ENCODE data around the gene RFX3. TPM values are rescaled to one million over a fixed set of nuclear protein-coding genes. Genes with fewer than 3 reads are reported as not detected.

The RFX3 gene
- total RNA-seq, 1 experiment from 2014 or later: 3.7 TPM

DNA sequence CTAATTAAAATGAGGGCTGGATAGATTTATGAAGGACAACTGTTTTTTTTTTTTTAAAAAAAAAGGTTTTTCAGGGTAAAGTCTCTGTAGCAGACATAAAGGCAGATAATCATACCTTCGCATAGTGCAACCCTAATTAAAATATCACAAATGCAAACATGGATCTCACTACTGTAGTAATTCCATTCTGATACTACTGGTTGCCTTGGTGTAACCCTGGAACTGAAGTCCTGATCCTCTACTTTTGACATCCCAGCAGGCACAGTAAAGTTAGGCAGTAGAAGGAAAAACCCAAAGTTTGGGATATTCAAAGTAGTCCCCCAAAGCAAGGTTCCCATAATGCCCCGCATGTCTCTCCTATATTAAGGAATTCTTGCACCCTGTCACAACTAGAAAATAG is 19.6 kb downstream of the RFX3 start:
- H3K27me3 ChIP-seq (ENCODE audit: control insufficient read depth, insufficient read depth, low read length): no peaks in the 10 kb centered on the region
- no peaks in the 10 kb centered on the region for H3K36me3 ChIP-seq (replicated peaks; ENCODE audit: control insufficient read depth, insufficient read depth, low read length)
- no peak overlapping the region for H3K4me3 ChIP-seq (ENCODE audit: insufficient read depth, low read depth, low read length)
- no peak for DNase-seq

DNA sequence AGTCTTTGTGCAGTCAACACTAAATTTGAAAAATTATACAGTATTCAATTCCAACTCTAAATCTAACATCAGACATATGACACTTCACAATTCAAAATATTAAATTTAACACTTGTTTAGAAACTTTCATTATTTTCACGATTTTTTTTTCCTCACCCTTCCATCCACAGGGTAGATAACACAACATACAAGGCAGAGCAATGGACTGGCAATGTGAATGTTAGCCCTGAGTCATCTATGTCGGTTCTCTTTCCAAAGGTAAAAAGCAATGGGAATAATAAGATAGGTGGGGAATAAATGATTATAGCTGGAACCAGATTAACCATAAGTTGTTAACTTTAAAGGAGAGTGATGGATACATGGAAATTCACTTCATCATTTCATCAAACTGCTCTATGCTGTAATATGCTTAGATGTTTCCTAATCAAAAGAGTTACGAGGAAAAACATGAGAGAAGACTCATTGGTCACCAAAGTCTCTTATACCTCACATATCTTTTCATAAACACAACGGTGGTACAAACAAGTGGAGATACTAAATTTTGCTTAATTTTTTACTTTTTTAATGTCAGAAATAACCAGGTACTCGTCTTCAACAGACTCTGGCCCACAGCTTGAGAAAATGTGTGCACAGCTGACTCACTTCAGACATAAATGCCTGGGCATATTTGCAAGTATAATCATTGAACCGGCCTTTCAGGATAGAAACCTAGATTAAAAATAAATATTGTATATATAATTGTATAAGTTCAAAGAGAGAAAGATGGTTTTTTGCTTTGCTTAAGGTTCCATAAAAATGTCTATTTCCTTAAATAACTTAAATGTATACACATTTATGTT is 23.0 kb downstream of the RFX3 start:
- no peak for DNase-seq
- no peaks in the 10 kb centered on the region for H3K27me3 ChIP-seq (ENCODE audit: control insufficient read depth, insufficient read depth, low read length)
- no peak overlapping the region for H3K4me3 ChIP-seq (ENCODE audit: insufficient read depth, low read depth, low read length)
- no peaks in the 10 kb centered on the region for H3K36me3 ChIP-seq (replicated peaks; ENCODE audit: control insufficient read depth, insufficient read depth, low read length)

DNA sequence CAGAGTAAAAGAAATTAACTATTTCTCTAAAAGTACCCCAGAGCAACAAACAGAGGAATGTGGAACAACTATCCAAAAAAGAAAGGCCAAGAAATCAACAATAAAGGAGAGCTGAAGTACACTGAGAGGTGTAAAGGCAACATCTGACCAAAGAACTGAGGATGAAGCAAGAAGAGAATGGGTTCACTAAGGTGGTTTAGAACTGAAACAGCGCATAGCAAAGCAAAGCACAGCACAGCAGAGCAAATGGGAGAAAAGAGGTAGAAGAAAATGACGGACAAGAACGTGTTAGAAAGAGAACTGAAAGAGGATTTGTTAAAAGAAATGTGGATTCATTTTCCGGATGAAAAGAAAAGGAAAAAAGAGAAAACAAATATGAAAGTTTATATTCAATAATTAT is 25.8 kb downstream of the RFX3 start:
- no peaks in the 10 kb centered on the region for H3K27me3 ChIP-seq (ENCODE audit: control insufficient read depth, insufficient read depth, low read length)
- no peak overlapping the region for H3K4me3 ChIP-seq (ENCODE audit: insufficient read depth, low read depth, low read length)
- no peaks in the 10 kb centered on the region for H3K36me3 ChIP-seq (replicated peaks; ENCODE audit: control insufficient read depth, insufficient read depth, low read length)
- no peak for DNase-seq

DNA sequence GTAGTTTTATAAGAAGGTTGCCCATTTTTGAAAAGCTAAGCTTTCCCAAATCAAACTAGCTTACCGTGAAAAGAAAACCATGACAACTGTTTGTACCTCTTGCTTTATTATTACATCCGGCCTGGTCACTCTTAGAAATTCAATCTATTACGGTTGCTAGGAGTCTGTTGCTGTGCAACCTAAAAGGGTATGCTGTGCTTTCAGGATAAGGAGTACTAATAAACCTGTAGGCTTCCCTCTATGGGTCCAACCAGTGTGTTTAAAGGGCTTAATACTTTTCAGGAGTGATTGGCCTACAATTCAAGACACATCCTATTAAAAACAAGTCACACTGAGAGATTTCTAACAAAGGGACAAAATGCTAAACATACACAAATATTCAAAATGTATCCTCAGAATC is 27.1 kb downstream of the RFX3 start:
- no peak for DNase-seq
- Histone ChIP-seq H3K27me3 (ENCODE audit: control insufficient read depth, insufficient read depth, low read length) (no peaks in the 10 kb centered on the region), H3K36me3 (replicated peaks; ENCODE audit: control insufficient read depth, insufficient read depth, low read length) (no peaks in the 10 kb centered on the region), H3K4me3 (ENCODE audit: insufficient read depth, low read depth, low read length) (no peak overlapping the region)

DNA sequence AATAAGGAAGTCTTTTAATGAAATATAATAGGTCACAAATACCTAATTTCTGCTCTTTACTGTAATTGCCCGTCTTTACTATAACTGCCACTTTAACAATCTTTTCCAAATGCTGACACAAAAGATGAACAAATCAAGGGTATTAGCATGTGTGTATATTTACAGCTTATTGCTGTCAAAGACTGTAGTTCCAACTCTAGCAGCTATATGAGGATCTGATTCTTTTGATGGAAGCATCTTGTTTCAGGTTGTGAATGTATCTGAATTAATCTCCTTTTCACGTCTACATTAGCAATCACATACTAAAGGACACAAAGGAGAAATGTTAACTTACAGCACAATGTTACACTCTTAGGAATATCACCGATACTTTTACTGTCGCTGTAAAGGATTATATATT is 27.9 kb downstream of the RFX3 start:
- DNase-seq: no peak
- Histone ChIP-seq H3K36me3 (replicated peaks; ENCODE audit: control insufficient read depth, insufficient read depth, low read length) (no peaks in the 10 kb centered on the region), H3K27me3 (ENCODE audit: control insufficient read depth, insufficient read depth, low read length) (no peaks in the 10 kb centered on the region), H3K4me3 (ENCODE audit: insufficient read depth, low read depth, low read length) (no peak overlapping the region)

DNA sequence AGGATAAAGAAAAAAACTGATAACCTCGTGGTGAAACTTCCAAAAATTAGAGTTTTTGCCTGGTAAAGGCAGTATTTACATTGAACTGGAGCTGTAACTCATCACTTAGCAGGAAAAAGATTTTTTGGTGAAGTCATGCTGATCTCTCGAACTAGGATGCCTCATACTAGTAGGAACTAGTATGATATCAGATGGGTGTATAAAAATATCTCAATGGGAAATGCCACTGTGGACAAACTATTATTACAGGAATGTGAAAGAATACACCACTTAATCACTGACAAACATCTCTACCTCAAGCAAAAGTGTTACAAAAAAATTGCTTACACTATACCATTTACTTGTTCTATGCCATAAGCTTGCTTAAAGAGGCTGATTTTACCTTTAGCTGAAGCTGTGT is 28.4 kb downstream of the RFX3 start:
- no peak for DNase-seq
- H3K36me3 ChIP-seq (replicated peaks; ENCODE audit: control insufficient read depth, insufficient read depth, low read length): no peaks in the 10 kb centered on the region
- H3K4me3 ChIP-seq (ENCODE audit: insufficient read depth, low read depth, low read length): no peak overlapping the region
- no peaks in the 10 kb centered on the region for H3K27me3 ChIP-seq (ENCODE audit: control insufficient read depth, insufficient read depth, low read length)

DNA sequence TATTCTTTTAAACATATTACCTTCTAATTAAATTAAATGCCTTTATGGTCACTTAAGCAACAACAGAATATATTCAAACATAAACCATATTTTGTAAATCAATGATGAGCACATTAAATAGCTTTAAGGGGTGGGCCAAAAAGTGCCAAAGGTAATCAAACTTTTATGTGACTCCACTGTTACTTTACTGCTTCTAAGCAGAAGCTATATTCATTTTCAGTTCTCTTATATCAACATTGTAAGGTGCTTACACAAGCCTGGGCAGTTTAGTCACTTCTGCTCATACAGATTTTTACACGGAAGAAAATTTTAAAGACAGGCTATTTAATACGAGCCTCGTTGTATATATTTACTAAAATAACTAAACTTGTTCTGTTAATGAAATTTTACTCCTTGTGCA is 29.9 kb downstream of the RFX3 start:
- H3K4me3 ChIP-seq (ENCODE audit: insufficient read depth, low read depth, low read length): no peak overlapping the region
- no peak for DNase-seq

DNA sequence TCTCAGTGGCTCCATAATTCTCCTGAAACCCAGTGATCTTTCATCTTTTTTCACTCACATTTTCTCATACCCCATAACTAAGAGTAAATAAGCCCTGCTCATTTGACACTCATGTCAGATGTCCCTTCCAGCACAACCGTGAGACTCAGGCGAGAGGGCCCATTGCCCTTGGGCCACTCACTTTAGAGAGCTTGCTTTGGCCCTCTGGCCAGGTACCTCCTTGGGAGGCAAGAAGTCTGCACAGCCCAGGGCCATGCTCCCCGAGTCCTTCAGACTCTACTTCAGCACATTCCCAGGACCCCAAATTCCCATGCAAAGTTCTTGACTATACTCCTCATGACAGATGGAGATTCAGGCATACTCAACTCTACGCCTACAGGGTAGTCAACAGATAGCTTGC is 33.6 kb downstream of the RFX3 start:
- Histone ChIP-seq H3K4me3 (ENCODE audit: insufficient read depth, low read depth, low read length) (no peak overlapping the region), H3K36me3 (replicated peaks; ENCODE audit: control insufficient read depth, insufficient read depth, low read length) (no peaks in the 10 kb centered on the region), H3K27me3 (ENCODE audit: control insufficient read depth, insufficient read depth, low read length) (no peaks in the 10 kb centered on the region)
- no peak for DNase-seq

More for the DNA sequence above, 29.9 kb downstream of the RFX3 start:
- no peaks in the 10 kb centered on the region for H3K36me3 ChIP-seq (replicated peaks; ENCODE audit: control insufficient read depth, insufficient read depth, low read length)
- H3K27me3 ChIP-seq (ENCODE audit: control insufficient read depth, insufficient read depth, low read length): no peaks in the 10 kb centered on the region

DNA sequence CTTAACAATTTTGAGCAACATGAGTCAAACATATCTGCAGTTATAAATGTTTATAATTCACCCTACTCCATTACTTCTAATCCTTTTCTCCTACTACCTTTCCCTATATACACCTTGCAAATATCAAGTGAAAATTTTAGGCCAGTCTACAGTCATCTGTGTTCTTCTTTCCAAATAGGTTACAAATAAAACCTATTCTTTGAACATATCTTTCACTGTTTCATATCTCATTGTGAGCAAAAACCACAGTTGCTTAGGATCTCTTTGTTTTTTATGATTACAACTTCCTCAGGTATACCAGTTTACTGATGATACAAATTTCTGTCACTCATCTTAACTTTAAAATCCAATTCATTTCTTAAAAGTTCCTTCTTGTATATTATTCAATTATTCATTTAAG is 34.4 kb downstream of the RFX3 start:
- no peaks in the 10 kb centered on the region for H3K27me3 ChIP-seq (ENCODE audit: control insufficient read depth, insufficient read depth, low read length)
- no peak for DNase-seq
- no peaks in the 10 kb centered on the region for H3K36me3 ChIP-seq (replicated peaks; ENCODE audit: control insufficient read depth, insufficient read depth, low read length)
- no peak overlapping the region for H3K4me3 ChIP-seq (ENCODE audit: insufficient read depth, low read depth, low read length)

DNA sequence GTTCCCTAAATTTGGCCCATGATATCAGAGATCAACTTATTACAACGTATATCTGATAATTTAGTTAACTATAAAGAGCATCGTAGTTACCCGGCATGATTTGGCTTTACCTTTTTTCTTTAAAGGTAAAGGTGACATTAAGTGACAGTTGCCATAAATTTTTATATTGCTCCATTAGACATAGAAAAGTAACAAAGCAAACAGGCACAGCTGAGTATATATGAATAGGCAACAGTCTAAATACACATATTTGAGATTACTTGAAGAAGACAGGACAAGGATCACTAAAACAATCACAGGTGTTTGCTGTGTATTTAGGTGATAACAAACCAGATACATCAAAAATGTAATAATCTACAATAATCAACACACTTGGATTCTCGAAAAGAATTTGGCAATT is 34.8 kb downstream of the RFX3 start:
- Histone ChIP-seq H3K4me3 (ENCODE audit: insufficient read depth, low read depth, low read length) (no peak overlapping the region), H3K27me3 (ENCODE audit: control insufficient read depth, insufficient read depth, low read length) (no peaks in the 10 kb centered on the region), H3K36me3 (replicated peaks; ENCODE audit: control insufficient read depth, insufficient read depth, low read length) (no peaks in the 10 kb centered on the region)
- DNase-seq: no peak

DNA sequence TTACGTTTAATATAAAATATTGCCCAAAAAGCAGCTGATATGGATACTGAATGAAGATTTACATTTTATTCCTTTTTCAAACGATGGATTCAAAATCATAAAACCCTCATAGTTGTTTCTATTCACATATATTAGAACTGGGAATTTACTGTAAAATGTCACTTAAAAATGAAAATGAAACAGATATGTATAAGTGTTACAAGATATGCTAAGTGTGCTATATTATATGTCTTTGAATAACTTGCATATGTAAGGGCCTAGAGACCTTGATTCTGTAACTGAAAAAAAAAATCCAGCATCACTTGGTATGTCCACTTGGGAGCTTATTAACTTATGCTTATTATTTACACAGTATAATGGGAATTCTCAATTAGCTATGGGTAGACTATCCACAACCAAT is 43.2 kb downstream of the RFX3 start:
- no peak overlapping the region for H3K4me3 ChIP-seq (ENCODE audit: insufficient read depth, low read depth, low read length)
- no peaks in the 10 kb centered on the region for H3K27me3 ChIP-seq (ENCODE audit: control insufficient read depth, insufficient read depth, low read length)
- DNase-seq: no peak
- no peaks in the 10 kb centered on the region for H3K36me3 ChIP-seq (replicated peaks; ENCODE audit: control insufficient read depth, insufficient read depth, low read length)

DNA sequence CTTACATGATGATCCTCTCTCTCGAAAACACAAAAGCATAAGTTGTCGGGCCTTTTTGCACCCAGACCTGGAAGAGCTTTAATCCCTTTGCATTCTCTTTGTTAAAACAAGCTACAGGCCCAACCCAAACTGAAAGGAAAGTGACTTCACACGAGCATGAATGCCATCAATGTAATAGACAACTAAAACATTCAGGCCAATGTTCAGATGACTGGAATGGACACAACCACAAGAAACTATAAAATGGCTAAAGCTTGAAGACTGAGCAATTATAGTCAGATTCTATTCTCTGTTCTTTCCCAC is 45.5 kb downstream of the RFX3 start:
- no peak for DNase-seq

DNA sequence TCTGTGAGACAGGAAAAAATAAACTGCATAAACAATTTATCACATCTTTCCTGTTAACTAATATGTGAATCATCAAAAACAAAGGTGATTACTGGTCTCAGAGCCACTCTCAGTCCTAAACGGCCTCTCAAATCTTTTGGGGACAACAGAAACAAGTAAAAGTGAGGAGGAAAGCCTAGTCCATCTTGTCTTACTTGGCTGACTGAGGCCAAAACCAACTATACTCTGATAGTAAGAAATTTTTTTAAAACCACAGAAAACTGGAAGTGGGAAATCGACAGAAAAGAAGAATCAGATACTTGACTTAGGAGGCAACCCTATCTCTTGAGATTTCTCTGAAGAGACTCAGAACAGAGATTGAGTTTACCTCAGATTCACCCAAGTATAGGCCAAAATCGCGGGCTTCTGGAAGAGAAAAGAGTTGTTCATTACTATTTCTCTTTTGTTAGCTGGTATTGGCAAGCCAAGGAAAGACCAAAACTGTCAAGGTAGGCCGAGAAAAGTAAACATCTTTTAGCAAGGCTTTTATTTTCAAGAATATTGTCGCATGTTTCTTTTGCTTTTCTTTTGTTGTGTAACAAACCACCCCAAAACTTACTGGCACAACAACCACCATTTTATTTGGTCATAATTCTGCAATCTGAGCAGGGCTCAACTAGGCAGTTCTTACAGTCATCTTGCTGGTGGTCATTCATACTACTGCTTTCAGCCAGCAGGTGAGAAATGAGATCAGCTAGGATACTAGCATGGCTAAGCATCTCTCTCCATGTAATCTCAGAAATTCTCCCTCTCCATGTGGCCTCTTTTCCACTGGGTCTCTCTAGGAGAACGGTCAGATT is 46.1 kb downstream of the RFX3 start:
- H3K36me3 ChIP-seq (replicated peaks; ENCODE audit: control insufficient read depth, insufficient read depth, low read length): no peaks in the 10 kb centered on the region
- no peaks in the 10 kb centered on the region for H3K27me3 ChIP-seq (ENCODE audit: control insufficient read depth, insufficient read depth, low read length)
- DNase-seq: no peak
- no peak overlapping the region for H3K4me3 ChIP-seq (ENCODE audit: insufficient read depth, low read depth, low read length)

More for the DNA sequence above, 45.5 kb downstream of the RFX3 start:
- Histone ChIP-seq H3K36me3 (replicated peaks; ENCODE audit: control insufficient read depth, insufficient read depth, low read length) (no peaks in the 10 kb centered on the region), H3K27me3 (ENCODE audit: control insufficient read depth, insufficient read depth, low read length) (no peaks in the 10 kb centered on the region), H3K4me3 (ENCODE audit: insufficient read depth, low read depth, low read length) (no peak overlapping the region)

DNA sequence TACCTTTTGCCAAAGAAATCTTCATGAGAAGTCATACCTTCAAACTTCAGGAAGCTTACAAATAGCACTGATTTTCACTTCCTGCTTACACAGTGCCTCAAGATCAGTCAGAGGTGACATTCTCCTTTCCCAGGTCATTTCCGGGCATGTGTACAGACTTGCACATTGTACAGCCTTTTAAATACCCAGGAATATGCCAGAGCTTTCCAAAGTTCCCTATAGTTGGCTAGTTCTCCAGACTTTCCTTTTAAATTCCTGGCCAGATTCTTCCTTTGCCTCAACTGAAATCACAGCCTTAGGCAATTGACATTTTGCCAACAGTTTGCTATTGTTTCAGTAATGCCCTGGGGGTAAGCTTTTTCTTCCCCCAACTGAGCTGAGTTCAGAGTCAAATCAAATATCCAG is 47.2 kb downstream of the RFX3 start:
- DNase-seq: no peak
- Histone ChIP-seq H3K4me3 (ENCODE audit: insufficient read depth, low read depth, low read length) (no peak overlapping the region), H3K27me3 (ENCODE audit: control insufficient read depth, insufficient read depth, low read length) (no peaks in the 10 kb centered on the region), H3K36me3 (replicated peaks; ENCODE audit: control insufficient read depth, insufficient read depth, low read length) (no peaks in the 10 kb centered on the region)

DNA sequence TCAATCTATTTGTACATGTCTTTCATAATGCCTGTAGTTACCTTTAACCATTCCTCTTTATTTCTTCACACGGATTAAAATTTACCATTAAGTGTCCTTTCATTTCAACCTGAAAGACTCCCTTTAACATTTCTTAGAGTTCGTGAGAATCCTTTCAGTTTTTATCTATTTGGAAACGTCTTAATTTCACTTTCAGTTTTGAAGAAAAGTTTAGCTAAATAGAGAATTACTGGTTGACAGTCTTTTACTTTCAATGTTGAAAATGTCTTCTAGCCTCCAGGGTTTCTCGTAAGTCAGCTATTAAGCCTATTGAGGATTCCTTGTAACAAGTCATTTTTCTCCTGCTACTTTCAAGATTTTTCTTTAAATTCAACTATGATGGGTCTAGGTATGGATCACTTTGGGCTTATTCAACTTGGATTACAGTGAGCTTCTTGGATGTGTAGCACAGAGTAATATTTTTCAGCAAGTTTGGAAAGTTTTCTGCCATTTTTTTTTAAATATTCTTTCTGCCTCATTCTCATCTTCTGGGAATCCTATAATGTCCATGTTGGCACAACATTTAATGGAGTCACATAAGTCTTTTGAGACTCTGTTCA is 48.5 kb downstream of the RFX3 start:
- Histone ChIP-seq H3K4me3 (ENCODE audit: insufficient read depth, low read depth, low read length) (no peak overlapping the region), H3K27me3 (ENCODE audit: control insufficient read depth, insufficient read depth, low read length) (no peaks in the 10 kb centered on the region), H3K36me3 (replicated peaks; ENCODE audit: control insufficient read depth, insufficient read depth, low read length) (no peaks in the 10 kb centered on the region)
- no peak for DNase-seq

All from H7 (cell line).